HG03066 (cell line): Measurements from ENCODE around the gene GNAI1.
"Not testable (repeated sequence)": the region's sequence is repeated elsewhere in the genome, so short reads cannot be mapped to it uniquely, and the experiment has no call there.

Experiments used
- ATAC-seq: cut with Tn5 transposase; IDR thresholded peaks from one replicate; pipeline ENCODE4 v1.9.1; 2021; ENCODE audit warnings: low read depth; ENCODE audit not compliant: unreplicated experiment

Gene GNAI1

DNA sequence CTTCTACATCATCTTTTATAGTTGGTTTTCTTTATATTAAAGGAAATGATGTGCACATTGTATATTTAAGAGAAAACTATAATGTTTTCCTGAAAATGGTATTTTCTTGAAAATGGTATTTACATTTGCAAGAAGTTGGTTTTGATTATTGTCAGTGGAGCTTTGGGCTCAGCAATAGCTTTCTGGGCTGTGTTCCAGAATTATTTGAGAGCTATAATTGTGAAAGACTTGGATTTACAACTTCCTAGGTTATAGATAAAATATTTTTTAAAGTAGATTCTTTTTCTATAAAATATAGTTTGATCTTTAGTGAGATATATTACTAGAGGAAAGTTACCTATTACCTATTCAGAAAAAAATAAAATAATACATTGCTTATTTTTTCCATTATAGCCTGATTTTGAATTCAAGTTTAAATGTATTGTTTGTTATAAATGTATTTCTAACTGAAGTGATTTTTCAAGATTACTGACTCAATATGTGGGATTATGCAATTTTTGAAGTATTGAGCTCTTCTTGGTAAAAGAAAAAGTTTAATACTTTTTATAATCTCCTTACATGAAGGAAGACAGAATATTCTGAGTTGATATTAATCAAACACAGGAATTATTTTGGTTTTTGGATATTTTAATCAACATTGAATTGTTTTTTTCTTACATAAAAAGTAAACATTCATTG, 20.2 kb downstream of the GNAI1 start:
- no peak for ATAC-seq

DNA sequence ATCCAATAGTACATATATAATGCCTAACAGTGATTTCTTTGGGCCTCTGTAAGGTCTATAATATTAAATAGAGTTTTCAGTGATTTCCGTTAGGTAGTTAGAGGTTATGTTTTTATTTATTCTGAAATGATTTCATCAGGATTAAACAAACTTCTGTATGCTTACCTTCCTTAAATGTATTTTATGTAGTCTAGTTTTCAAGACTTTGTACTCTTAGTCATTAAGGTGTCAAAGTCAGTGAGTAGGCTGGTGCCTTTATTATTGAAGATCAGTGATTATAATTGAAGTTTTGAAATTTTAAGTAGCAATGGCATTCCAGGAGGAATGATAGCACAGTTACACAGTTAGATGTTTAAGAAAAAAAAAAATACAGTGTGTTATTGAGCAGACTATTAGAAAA, 20.7 kb downstream of the GNAI1 start:
- ATAC-seq: no peak

DNA sequence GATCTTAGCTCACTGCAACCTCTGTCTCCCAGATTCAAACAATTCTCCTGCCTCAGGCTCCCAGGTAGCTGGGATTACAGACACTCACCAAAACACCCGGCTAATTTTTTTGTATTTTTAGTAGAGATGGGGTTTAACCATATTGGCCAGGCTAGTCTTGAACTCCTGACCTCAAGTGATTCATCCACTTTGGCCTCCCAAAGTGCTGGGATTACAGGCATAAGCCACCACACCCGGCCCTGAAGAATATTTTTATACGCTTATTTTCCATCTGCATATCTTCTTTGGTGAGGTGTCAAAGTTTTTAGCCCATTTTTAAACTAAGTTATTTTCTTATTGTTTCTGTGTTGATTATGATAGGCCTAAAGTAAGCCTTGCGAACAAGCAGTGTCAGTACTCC, 23.1 kb downstream of the GNAI1 start:
- ATAC-seq: not testable (repeated sequence)

GRCh38 chr7:80159802-80160201, 25.2 kb downstream of the GNAI1 start:
- no peak for ATAC-seq

GRCh38 chr7:80161466-80161865, 26.8 kb downstream of the GNAI1 start:
- no peak for ATAC-seq

DNA sequence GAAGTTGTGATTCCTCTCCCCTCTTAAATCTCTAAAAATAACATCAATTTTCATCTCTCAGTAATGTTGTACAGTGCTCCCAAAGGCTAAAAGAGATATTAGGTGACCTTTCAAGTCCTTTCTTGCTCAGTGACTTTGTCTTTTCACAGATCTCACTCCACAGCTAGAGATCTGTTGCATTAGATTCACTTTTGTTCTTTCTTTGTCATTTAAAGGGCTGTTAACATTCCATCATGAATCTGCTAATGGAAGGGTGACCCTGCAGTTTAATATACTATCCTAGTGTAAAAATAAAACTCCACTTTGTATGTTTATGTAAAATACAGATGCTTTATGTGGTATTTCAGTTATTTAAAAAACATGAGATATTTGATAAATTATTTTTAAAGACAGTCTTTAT, 30.5 kb downstream of the GNAI1 start:
- ATAC-seq: no peak

- no peak for ATAC-seq
Observed at GRCh38 chr7:80170445-80170844, 35.8 kb downstream of the GNAI1 start.

DNA sequence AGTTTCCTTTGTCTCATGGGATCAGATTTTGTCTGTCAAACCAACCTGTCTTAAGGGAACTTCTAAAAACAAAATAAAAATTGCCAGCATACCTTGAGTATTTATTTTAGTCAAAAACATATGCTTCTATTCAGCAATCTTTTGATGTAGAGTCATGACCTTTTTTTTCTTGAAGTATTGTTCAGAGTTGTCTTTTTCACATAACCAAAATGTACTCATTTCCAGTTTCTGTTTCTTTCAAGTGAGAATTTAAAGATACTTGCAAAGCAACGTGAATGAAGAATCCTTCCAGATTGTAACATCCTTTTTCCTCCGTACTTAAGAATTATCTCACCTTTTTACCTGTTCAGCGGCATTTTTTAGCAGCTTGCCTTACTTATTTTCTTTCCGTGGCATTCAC, 37.8 kb downstream of the GNAI1 start:
- no peak for ATAC-seq

GRCh38 chr7:80175744-80176143, 41.1 kb downstream of the GNAI1 start:
- no peak for ATAC-seq

DNA sequence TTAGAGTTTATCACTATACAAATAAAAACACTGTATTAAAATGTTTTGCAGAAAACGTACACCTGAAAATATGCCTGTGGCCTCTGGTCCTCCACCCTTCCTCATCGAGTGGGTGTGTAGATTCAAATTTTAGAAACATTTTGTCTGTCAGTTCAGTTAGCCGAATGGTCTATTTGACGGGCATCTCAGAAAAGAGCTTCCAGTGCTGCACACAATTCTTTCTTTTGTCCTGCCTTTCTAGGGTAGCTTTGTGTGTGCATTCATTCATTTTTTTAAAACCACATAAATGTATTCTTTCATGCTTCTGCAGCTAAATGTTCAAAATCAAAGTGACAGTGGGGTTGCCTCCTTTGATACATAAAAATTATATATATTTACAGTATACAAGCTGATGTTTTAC, 46.8 kb downstream of the GNAI1 start:
- no peak for ATAC-seq

DNA sequence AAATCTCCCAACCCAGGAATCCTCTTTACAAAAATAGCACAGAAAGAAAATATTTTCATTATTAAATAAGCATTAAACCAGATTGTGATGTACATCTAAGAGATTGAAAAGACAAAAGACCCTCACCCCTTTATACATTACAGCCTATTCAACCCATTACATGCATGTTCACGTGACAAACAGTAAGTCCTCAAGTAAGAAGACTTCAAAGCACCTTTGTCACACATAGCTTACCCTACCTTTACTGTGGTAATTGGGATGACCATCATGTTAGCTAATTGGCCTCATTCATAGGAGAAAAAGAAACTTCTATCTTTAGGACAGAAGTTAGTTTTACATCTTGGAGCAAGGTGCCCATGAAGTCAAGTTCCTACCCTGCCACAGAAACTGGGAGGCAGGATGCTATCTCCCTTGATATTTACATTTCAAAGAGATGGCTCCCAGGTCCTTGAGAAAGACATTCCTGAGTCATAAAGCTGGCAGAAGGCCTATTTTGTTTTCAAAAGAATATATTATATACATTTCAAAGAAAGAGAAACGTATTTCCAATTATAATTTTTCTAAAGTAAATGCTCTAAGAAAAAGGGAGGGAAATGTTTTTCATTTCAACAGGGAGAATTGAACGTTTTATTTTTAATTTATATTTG, 48.1 kb downstream of the GNAI1 start:
- ATAC-seq: no peak

DNA sequence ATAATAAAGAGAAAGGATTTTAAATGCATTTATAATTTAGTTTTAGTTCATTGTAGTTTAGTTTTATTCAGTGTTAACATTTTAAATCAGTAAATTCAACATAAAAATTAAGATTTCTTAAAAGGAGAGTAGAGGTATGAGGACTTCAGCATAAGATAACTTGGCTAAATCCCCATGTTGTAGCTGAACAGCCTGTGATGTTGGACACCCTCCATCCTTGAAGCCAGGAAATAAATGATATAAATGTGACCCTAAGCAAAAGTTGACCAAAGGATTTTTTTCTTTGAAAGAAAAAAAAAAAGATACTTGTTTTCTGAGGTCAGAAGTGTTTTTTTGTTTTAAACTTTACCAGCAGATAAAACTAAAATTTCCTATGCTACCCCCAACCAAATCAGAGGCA, 48.7 kb downstream of the GNAI1 start:
- ATAC-seq: no peak

- ATAC-seq: no peak
Observed at GRCh38 chr7:80183900-80184685, 49.5 kb downstream of the GNAI1 start.

- ATAC-seq: no peak
Observed at GRCh38 chr7:80184693-80185092, 50.1 kb downstream of the GNAI1 start.

- no peak for ATAC-seq
Observed at GRCh38 chr7:80185571-80185970, 50.9 kb downstream of the GNAI1 start.

- ATAC-seq: no peak
Observed at GRCh38 chr7:80186721-80187120, 52.1 kb downstream of the GNAI1 start.

DNA sequence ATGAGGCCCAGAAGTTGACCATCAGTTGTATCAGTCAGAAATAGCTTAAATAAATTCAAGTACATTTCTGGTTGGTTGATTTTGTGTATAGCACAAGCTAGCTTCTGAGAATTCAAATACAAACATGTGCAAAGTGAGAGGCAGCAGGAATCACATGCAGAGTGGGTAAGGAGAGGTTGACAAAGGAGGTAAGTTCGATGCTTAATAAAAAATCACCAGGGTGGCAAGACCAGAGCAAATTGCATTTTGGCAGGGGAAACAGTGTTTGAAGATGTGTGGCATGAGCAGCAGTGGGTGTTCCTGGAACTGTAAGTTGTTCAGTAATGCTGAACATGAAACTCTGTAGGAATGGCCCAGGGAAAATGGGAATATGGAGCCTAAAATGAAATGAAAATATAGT, 52.6 kb downstream of the GNAI1 start:
- no peak for ATAC-seq

DNA sequence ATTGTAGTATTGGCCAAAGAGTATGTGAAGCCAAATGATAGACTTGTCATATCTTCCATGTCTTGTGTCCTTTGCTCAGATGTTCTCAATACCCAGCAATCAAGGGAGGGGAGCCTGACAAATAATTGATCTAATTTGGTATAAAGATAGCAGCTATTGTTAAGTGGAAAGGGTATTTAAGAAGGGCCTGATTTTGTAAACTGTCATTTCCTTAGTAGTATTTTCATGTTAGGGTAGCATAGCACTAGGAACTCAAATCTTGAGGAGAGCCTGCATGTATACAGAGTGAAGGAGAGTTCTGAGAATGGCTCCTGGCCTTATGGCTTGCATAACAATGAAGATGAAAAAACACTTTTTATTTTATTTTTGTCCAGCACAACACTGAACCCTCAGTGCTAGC, 53.1 kb downstream of the GNAI1 start:
- ATAC-seq: no peak

GRCh38 chr7:80189638-80190037, 55.0 kb downstream of the GNAI1 start:
- ATAC-seq: no peak

GRCh38 chr7:80197627-80198026, 63.0 kb downstream of the GNAI1 start:
- ATAC-seq: no peak

DNA sequence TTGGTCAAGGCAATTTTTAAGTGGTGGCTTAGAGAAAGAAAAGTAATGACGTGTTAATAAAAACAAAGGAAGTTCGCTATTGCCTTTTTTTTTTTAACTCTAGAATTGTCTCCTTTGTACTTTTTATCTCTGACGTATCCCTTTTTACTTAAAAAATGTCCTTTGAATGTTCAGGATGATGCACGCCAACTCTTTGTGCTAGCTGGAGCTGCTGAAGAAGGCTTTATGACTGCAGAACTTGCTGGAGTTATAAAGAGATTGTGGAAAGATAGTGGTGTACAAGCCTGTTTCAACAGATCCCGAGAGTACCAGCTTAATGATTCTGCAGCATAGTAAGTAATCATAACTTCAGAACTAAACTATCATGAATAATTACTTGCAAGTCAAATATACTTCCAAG, 64.4 kb downstream of the GNAI1 start:
- ATAC-seq: no peak

GRCh38 chr7:80204454-80204853, 69.8 kb downstream of the GNAI1 start:
- ATAC-seq: no peak
